Peyer's patch (tissue), 4 donors: ENCODE data around the gene ABCA12.

Source experiments
- POLR2A ChIP-seq, 2 donors: fragments of 450-650 bp; IDR thresholded peaks; one replicate each; pipeline ENCODE4 v1.5.1; 2017; ENCODE audit warnings: antibody characterized with exemption in 2 of 2, mild to moderate bottlenecking in 2 of 2, moderate library complexity in 2 of 2
- TF ChIP-seq, protein P1 (sequence below), 6 experiments: fragments of 450-650 bp in 4 of 6; fragments of 200-600 bp in 2 of 6; sonication (generic) in 1 of 6; IDR thresholded peaks; one replicate each; pipeline ENCODE4 v1.5.1; 2017 to 2019; ENCODE audit warnings: antibody characterized with exemption in 6 of 6, mild to moderate bottlenecking in 3 of 6, moderate library complexity in 1 of 6

DNA sequence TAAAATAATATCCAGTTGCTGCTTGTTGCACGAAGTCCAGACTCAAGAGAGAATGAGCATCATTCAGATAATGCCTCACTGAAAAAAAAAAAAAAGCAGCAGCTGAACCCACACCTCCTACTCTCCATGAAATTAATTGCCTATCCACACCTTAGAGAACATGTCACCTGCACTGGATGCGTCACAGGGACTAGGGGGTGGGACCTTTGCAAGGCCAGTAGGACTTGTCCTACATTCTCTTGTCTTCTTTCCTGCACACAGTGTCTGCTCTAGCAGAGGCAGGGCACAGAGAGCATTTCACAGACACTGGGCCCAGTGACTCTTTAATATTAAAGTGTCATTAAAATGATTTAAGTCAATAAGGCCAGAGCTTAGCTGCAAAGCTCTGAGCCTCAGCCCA, at the start of gene ABCA12:
- TF ChIP-seq, protein P1, sequence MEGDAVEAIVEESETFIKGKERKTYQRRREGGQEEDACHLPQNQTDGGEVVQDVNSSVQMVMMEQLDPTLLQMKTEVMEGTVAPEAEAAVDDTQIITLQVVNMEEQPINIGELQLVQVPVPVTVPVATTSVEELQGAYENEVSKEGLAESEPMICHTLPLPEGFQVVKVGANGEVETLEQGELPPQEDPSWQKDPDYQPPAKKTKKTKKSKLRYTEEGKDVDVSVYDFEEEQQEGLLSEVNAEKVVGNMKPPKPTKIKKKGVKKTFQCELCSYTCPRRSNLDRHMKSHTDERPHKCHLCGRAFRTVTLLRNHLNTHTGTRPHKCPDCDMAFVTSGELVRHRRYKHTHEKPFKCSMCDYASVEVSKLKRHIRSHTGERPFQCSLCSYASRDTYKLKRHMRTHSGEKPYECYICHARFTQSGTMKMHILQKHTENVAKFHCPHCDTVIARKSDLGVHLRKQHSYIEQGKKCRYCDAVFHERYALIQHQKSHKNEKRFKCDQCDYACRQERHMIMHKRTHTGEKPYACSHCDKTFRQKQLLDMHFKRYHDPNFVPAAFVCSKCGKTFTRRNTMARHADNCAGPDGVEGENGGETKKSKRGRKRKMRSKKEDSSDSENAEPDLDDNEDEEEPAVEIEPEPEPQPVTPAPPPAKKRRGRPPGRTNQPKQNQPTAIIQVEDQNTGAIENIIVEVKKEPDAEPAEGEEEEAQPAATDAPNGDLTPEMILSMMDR (IDR thresholded peaks at IDR 0.05): no peak
- no peak for TF ChIP-seq POLR2A (IDR thresholded peaks at IDR 0.05)
